K562 (cell line): ENCODE data around the gene GLG1. TPM values are rescaled to one million over a fixed set of nuclear protein-coding genes. Genes with fewer than 3 reads are reported as not detected.

ENCODE experiments used
- ARID3A ChIP-seq: IDR thresholded peaks from 2 replicates; pipeline ENCODE4 v1.6.1; 2012; ENCODE audit warnings: low read depth, low read length, improper control_type of control experiment, borderline replicate concordance
- ARNT ChIP-seq, 2 experiments: fragments of 450-650 bp; IDR thresholded peaks; 2 replicates each; pipeline ENCODE4 v1.6.1; 2016; ENCODE audit warnings: mild to moderate bottlenecking in 1 of 2
- BHLHE40 ChIP-seq: IDR thresholded peaks from 2 replicates; pipeline ENCODE4 v1.6.1; 2011; ENCODE audit warnings: low read length, improper control_type of control experiment
- C11orf30 ChIP-seq: fragments of 450-650 bp; IDR thresholded peaks from 2 replicates; pipeline ENCODE4 v1.6.1; 2016; ENCODE audit warnings: low read depth, mild to moderate bottlenecking
- DPF2 ChIP-seq: fragments of 450-650 bp; IDR thresholded peaks from 2 replicates; pipeline ENCODE4 v1.6.1; 2016
- GABPB1 ChIP-seq: sonication (generic); formaldehyde crosslinking; IDR thresholded peaks from 2 replicates; pipeline ENCODE4 v1.8.0; 2022; ENCODE audit warnings: mild to moderate bottlenecking, missing genetic modification reagents
- HDAC1 ChIP-seq, 2 experiments: fragments of 450-650 bp; IDR thresholded peaks; 2 replicates each; pipeline ENCODE4 v1.6.1; 2016 to 2017; ENCODE audit warnings: inconsistent platforms in 1 of 2, mild to moderate bottlenecking in 1 of 2, moderate library complexity in 1 of 2
- HDAC2 ChIP-seq: fragments of 450-650 bp; IDR thresholded peaks from 2 replicates; pipeline ENCODE4 v1.6.1; 2016; ENCODE audit warnings: mild to moderate bottlenecking
- HNRNPLL ChIP-seq: fragments of 200-400 bp; formaldehyde crosslinking; IDR thresholded peaks from 2 replicates; pipeline ENCODE4 v1.6.1; 2017; ENCODE audit warnings: low read length, low read depth, mild to moderate bottlenecking; ENCODE audit not compliant: poor library complexity, severe bottlenecking
- JUND ChIP-seq, 2 experiments: IDR thresholded peaks; 2 replicates in 1 of 2; 3 replicates in 1 of 2; pipeline ENCODE4 v1.6.1; 2011; ENCODE audit warnings: borderline replicate concordance in 2 of 2, low read depth in 2 of 2, low read length in 2 of 2, improper control_type of control experiment in 1 of 2, missing biosample characterization in 1 of 2, missing genetic modification characterization in 1 of 2, missing genetic modification reagents in 1 of 2
- KDM1A ChIP-seq, 2 experiments: fragments of 450-650 bp; IDR thresholded peaks; 2 replicates each; pipeline ENCODE4 v1.6.1; 2016; ENCODE audit warnings: mild to moderate bottlenecking in 2 of 2
- NCOR1 ChIP-seq: fragments of 450-650 bp; IDR thresholded peaks from 2 replicates; pipeline ENCODE4 v1.6.1; 2016; ENCODE audit warnings: mild to moderate bottlenecking, moderate library complexity
- POLR3A ChIP-seq: IDR thresholded peaks from 2 replicates; pipeline ENCODE4 v1.6.1; 2011; ENCODE audit warnings: borderline replicate concordance, mild to moderate bottlenecking, moderate library complexity; ENCODE audit not compliant: insufficient read length, insufficient read depth; ENCODE audit errors: extremely low read depth
- RAD51 ChIP-seq: fragments of 450-650 bp; IDR thresholded peaks from 2 replicates; pipeline ENCODE4 v1.7.1; 2016; ENCODE audit warnings: low read depth, mild to moderate bottlenecking, borderline replicate concordance
- SOX6 ChIP-seq: fragments of 450-650 bp; IDR thresholded peaks from 2 replicates; pipeline ENCODE4 v1.6.1; 2014; ENCODE audit warnings: mild to moderate bottlenecking
- THAP12 ChIP-seq: fragments of 250-450 bp; sonication (Bioruptor Pico); IDR thresholded peaks from 2 replicates; pipeline ENCODE4 v1.9.0; 2021; ENCODE audit warnings: mild to moderate bottlenecking, inconsistent platforms
- YY1 ChIP-seq, 3 experiments: IDR thresholded peaks; 2 replicates each; pipeline ENCODE4 v1.6.1; 2011; ENCODE audit warnings: low read length in 2 of 3, mild to moderate bottlenecking in 2 of 3, moderate library complexity in 2 of 3, borderline replicate concordance in 1 of 3, control low read depth in 1 of 3, low read depth in 1 of 3; ENCODE audit not compliant: insufficient read depth in 3 of 3, insufficient replicate concordance in 2 of 3, control insufficient read depth in 1 of 3, insufficient read length in 1 of 3; ENCODE audit errors: extremely low read depth in 1 of 3
- ZNF316 ChIP-seq: fragments of 450-650 bp; IDR thresholded peaks from 2 replicates; pipeline ENCODE4 v1.6.1; 2016
- ZNF592 ChIP-seq: fragments of 450-650 bp; IDR thresholded peaks from 2 replicates; pipeline ENCODE4 v1.6.1; 2017; ENCODE audit warnings: antibody characterized with exemption, mild to moderate bottlenecking
- polyA plus RNA-seq, 8 experiments: library from polyadenylated mRNA; depleted of rRNA in 4 of 8; stranded (reverse) in 5 of 8; unstranded in 3 of 8; fragments of >200 nt; fragmentation: Nextera tagmentation in 2 of 8; fragmentation: Illumina TruSeq in 1 of 8; extraction: Ambion mirVana in 2 of 8; extraction: Trizol in 1 of 8; gene quantifications; 2 replicates each; pipeline versions ENCODE4 v1.2.1 to v1.2.3, GENCODE V29; 2011 to 2014; ENCODE audit warnings: inconsistent platforms in 1 of 8, missing spikeins in 1 of 8
- total RNA-seq, 7 experiments: library from RNA; depleted of rRNA in 6 of 7; stranded (reverse); fragments of >200 nt in 6 of 7; fragmentation: Illumina TruSeq in 2 of 7; extraction: Trizol in 2 of 7; gene quantifications; 2 replicates each; pipeline versions ENCODE4 v1.2.1 to v1.2.3, GENCODE V29; 2011 to 2021; ENCODE audit warnings: low replicate concordance in 1 of 7

The GLG1 gene
- total and polyA plus RNA-seq, 9 of the 15 experiments (the other 6 are each of a cell fraction or from before 2014, with no cell fraction given) = 6.2 to 36.0 (median 23.6) TPM

- TF ChIP-seq ARID3A (peak; percentile 71; the same call in 1 of the 2 replicates), ZNF316 (peak; percentile 99), SOX6 (0 out of 2 replicates have a peak, but pooled peaks have one; percentile 14), POLR3A (no peak), GABPB1 (CRISPR knock-in tag) (peak; percentile 50; the same call in 1 of the 2 replicates), BHLHE40 (peak; percentile 85), ARNT (IDR thresholded peaks at IDR 0.05) (peak in 1 of 2 experiments; percentile 45; a peak in 1 of 4 replicates), RAD51 (peak; percentile 14; the same call in 1 of the 2 replicates), THAP12 (CRISPR knock-in tag) (no peak), HDAC1 (IDR thresholded peaks at IDR 0.05) (peak in 1 of 2 experiments; percentile 47; a peak in 1 of 4 replicates), ZNF592 (peak; percentile 88), KDM1A (IDR thresholded peaks at IDR 0.05) (peak in 1 of 2 experiments; percentile 53; a peak in 2 of 4 replicates), YY1 (IDR thresholded peaks at IDR 0.05; ENCODE audit: borderline replicate concordance in 1 of 3, control insufficient read depth in 1 of 3, extremely low read depth in 1 of 3, insufficient read depth in 3 of 3, insufficient read length in 1 of 3, insufficient replicate concordance in 2 of 3, low read depth in 1 of 3, low read length in 2 of 3) (peak in 1 of 3 experiments; percentile 10), NCOR1 (peak; percentile 23; the same call in 1 of the 2 replicates), HDAC2 (peak; percentile 60; the same call in 1 of the 2 replicates), JUND (IDR thresholded peaks at IDR 0.05; ENCODE audit: borderline replicate concordance, low read depth, low read length) (peak; percentile 99), JUND (tag; IDR thresholded peaks at IDR 0.05; ENCODE audit: borderline replicate concordance, low read depth, low read length) (peak; percentile 97), HNRNPLL (no peak), C11orf30 (peak; percentile 97), DPF2 (peak; percentile 96)
These were observed 43.1 kb downstream of the GLG1 start (continued) for GRCh38 chr16:74563828-74564263.
